A549 treated with RU486 at 1 μM for 4 hours (cell line): ENCODE data around the gene THSD7B. TPM values are rescaled to one million over a fixed set of nuclear protein-coding genes. Genes with fewer than 3 reads are reported as not detected.

Source experiments
- total RNA-seq: library from RNA; stranded (reverse); fragments of 200-300 nt; extraction: Qiagen RNA extraction; gene quantifications from 5 replicates; pipeline ENCODE4 v1.2.3, GENCODE V29; 2022; ENCODE audit warnings: low read depth

The THSD7B gene, protein sequence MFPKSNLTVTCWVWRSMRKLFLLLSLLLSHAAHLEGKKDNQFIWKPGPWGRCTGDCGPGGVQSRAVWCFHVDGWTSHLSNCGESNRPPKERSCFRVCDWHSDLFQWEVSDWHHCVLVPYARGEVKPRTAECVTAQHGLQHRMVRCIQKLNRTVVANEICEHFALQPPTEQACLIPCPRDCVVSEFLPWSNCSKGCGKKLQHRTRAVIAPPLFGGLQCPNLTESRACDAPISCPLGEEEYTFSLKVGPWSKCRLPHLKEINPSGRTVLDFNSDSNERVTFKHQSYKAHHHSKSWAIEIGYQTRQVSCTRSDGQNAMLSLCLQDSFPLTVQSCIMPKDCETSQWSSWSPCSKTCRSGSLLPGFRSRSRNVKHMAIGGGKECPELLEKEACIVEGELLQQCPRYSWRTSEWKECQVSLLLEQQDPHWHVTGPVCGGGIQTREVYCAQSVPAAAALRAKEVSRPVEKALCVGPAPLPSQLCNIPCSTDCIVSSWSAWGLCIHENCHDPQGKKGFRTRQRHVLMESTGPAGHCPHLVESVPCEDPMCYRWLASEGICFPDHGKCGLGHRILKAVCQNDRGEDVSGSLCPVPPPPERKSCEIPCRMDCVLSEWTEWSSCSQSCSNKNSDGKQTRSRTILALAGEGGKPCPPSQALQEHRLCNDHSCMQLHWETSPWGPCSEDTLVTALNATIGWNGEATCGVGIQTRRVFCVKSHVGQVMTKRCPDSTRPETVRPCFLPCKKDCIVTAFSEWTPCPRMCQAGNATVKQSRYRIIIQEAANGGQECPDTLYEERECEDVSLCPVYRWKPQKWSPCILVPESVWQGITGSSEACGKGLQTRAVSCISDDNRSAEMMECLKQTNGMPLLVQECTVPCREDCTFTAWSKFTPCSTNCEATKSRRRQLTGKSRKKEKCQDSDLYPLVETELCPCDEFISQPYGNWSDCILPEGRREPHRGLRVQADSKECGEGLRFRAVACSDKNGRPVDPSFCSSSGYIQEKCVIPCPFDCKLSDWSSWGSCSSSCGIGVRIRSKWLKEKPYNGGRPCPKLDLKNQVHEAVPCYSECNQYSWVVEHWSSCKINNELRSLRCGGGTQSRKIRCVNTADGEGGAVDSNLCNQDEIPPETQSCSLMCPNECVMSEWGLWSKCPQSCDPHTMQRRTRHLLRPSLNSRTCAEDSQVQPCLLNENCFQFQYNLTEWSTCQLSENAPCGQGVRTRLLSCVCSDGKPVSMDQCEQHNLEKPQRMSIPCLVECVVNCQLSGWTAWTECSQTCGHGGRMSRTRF (N-terminal part only)
- not detected in 5 replicates for total RNA-seq

GRCh38 chr2:136765256-136766072 is at the start of gene THSD7B:
THSD7B (plus strand) TSS chr2:136765545; CDS start chr2:136882179, 116,634 bp downstream.

